Endometrial microvascular endothelial cells (primary cell): ENCODE measurements around the gene CDKN2B-AS1. TPM values are rescaled to one million over a fixed set of nuclear protein-coding genes. Genes with fewer than 3 reads are reported as not detected.

Source experiments
- in situ Hi-C: cut with HindIII; loops from 2 replicates; pipeline ENCODE4 v1.10.0; 2017; ENCODE audit warnings: low sequenced_read_pairs, low pct_unique_long_range_greater_than_20kb; ENCODE audit errors: inconsistent ontology term
- total RNA-seq: library from RNA; depleted of rRNA; stranded (reverse); fragments of >200 nt; gene quantifications from one replicate; pipeline ENCODE4 v1.2.3, GENCODE V29; 2015; ENCODE audit errors: inconsistent ontology term

Gene CDKN2B-AS1
- total RNA-seq, 1 donor from 2014 or later, result 3.3 TPM

DNA sequence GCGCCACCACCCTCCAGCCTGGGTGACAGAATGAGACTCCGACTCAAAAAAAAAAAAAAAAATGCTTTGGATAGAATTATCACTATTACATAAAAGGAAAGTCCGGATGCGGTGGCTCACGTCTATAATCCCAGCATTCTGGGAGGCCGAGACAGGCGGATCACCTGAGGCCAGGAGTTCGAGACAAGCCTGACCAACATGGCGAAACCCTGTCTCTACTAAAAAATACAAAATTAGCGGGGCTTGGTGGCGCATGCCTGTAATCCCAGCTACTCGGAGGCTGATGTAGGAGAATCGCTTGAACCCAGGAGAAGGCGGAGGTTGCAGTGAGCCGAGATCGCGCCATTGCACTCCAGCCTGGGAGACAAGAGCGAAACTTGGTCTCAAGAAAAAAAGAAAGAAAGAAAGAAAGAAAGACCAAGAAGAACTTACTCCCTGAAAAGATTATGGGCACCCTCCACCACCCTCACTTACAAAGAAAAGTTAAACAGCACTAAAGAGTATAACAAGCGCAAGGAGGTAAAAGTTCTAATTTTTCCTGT, 18.2 kb upstream of the CDKN2B-AS1 start:
- in situ Hi-C loops, result no loop called here

DNA sequence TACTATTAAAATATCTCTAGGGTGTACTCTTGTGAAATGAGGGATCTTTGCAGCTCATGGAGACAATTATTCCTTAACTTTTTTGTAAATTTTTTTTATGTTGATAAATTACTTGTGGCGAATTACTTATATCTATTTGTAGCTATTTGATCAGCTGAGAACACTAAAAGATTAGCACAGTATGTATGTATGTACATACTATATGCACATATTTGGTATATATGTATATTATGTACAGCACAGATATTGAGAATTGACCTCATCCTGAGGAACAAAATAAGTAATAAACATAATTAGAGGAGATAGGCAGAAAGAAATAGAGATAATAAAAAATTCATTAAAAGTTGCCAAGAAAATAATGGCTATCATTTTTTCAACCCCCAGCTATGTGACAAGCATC, 12.2 kb upstream of the CDKN2B-AS1 start:
- in situ Hi-C loops, result no loop called here

DNA sequence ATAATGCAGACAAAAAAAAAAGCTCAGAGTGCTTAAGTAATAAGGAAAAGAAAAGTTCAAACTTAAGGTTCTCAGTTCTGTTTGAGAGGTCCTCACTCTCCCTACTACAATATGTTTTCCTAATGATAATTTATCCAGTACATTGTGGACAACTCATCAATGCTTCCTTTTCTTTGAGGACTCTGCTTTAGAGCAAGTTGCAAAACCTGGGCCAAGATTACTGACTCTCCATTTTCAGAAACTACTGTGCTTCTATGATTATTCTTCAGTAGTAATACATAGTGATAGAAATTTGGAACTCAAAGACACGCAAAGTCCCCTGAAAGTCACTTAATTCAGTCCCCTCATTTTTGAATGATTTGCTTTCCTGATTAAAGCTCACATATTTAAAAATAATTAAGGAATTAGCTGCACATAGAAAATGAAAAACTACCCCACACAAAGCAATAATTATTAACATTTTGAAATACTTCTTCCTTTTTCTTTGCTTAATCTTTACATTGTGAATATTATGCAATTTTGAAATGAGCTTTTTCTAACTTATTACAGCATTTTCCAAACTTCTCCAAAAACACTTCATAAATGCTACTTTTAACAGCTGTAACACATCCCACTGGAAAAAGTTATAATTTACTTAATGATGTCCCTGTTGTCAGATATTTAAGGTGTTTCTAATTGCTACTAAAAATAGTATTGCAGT, 11.6 kb upstream of the CDKN2B-AS1 start:
- in situ Hi-C loops, result no loop called here

DNA sequence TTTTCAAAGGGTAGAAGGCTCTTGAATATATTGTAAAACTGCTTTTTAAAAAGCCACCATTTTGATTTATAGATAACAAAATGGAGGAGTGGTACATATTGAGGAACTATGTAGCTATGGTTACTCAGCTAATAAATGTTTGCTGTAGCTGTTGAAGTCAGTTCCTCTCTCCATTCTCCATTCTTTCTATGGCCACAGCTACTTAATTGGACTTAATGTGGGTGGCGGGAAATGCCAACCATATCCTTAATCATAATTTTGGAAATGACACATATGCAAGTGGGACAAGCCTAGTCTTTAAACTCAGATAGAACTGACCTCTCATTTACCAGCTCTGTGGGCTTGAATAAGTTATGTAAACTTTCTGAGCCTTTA, 11.0 kb upstream of the CDKN2B-AS1 start:
- in situ Hi-C loops, result no loop called here

DNA sequence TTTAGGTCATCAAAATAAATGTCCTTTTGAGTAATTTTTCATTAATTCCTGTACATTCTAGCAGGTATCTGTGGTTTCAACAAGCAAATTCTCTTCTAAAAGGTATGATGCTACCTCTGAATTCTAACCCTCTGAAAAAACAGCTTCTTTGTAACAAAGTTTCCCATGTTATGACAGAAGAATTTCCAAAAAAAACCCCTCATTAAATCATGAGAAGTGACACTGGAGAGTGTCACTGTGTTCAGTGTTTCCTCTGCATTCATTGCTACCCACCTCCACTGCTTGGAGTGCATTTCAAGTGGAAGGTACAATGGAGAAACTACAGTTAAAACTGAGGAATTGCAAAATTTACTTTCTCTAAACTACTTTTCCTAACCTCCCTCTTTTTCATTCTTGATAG, 10.5 kb upstream of the CDKN2B-AS1 start:
- in situ Hi-C loops, result no loop called here

DNA sequence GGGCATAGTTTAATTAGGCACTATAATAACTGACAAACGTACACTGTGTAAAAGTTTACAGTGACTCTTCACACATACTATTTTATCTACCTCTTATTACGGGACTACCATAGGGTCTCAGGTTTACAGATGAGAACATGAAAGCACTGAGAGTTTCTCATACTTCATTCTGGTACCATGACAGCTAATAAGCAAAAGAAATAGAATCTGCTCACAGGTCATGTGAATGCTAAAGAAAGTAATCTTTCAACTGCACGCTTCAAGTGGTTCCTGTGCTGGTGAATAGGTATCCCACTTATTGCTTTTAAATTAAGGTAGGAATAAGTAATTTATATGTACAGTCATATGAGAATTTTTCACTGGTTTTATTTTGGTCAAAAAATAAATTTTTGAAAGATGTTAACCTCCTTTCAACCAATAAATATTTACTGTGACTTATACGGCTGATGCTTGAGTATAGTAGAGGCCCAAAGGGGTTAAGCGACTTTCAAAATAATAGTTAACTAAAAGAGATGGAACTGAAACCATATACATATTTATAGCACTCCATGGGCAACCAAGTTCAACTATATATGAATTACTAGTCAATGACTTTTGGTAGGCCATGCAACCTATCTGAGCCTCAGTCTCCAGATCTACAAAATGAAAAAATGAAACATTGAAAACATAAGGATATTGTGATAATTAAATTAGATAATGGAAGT, 8.5 kb upstream of the CDKN2B-AS1 start:
- in situ Hi-C loops, result no loop called here

DNA sequence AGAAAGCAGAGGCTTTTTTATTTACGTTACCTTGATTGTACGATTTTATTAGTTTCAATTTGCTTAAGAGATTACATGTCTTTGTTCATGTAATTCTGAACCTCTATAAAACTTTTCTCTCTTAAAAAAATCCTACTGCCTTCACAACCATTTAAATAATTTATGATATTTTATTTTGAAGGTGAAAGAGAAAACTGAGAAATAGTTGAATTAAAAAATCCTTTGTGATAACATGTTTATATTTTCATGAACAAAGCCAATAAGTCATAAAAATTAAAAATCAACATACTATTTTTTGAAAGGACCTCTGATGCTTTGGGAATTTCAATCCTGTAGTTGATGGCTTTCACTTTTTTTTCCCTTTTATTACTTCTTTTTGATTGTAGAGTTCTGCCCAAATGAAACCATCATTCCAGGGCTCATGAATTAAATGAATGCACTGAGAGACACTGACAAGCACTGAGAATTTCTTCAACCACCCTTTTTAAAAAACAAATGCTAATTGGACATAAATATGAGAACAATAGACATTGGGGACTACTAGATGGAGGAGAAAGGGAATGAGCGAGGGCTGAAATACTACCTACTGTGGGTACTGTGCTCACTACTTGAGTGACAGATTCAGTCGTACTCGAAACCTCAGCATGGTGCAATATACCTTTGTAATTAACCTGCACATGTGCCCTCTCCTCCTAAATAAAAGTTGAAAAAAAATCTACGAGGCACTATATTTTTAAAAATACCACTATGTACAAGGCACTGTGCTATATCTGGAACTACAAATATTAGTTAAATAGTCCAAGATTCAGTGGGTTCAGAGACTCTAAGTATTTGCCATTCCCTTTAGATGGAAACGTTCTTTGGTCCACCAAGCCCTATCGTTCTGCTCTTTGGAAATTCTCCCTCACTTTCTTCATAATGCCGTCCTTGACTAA, 6.3 kb upstream of the CDKN2B-AS1 start:
- in situ Hi-C loops, result no loop called here

DNA sequence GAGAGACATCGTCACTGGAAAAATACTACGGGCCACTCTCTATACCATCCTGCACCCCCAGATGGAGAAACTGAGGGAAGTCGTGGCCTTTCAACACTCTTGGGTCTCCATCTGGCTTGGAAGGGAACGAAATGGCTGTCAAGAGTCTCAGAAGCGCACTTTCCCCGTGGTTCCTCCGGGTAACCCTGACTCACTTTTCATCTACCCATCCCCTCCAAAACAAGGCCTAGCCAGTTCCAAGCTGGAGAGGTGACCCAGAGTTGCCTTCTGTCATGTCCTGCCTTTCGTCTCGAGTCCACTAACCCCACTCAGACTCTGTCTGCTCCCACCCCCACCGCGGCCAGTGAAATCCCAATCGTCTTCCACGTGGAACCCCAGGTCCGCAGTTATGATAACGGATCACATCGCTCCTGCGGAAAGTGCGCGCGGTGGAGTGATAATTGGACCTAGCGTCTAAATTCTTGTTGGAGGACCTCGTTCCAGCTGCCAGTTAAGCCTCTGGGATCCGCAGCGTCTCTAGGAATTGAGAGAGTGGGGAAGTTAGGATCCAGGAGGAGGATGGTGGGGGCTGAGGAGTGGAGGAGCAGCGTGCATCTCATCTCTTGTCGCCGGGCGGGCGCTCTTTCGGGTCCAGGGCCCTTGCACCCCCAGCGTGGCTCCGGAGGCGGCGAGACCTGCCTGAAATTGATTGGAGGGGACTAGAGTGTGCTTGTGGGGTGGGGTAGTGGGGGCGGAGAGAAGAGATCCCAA, 5.0 kb upstream of the CDKN2B-AS1 start:
- in situ Hi-C loops, result no loop called here

DNA sequence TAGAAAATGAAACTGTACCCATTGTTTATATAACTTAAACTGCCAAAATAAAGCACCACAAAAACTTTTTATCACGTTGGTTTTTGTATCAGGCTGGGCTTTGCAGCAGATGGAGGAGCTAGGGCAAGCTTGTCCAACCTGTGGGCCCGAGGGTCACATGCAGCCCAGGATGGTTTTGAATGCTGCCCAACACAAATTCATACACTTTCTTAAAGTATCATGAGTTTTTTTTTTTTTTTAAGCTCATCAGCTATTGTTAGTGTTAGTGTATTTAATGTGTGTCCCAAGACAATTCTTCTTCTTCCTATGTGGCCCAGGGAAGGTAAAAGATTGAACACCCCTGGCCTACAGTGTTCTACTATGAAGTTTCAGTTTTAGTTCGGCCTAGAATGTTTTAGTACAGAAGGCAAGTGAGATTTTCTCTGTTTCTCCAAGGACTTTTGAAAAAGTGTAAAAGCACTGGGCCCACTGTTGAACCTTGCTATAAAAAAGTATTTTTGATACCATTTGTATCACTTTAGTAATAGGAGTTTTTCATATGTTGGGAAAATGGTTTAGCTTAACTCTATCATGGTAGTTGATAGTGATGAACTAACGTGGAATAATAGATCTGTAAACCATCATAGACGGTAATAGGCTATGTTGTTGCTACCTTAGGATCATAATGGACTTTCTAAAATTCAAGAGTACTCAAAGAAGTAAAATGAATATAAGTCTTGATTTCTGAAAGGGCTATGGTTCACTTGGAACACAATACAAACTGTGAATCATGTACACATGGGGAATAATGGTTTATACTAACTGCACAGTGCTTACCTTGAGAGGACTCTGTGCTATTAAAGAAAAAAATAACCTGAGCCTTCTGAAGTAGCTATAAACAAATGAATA, 3.3 kb upstream of the CDKN2B-AS1 start:
- in situ Hi-C loops, result no loop called here

DNA sequence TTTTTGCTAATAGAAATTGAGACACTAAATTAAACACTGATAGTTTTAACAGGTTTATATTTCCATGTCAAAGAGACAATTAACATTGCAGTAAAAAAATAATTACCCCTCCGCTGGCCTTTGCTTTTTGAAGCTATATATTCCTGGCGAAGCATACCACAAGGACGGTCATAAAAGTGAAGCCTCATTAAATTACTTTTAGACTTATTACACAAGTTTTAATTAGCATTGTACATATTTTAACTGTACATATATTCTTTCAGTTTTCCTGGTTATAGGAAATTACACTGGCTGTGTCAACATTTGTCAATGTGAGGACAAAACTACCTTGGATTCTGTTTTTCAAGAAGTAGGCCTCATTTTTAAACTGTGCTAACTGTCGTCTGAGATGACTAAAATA, 1.6 kb upstream of the CDKN2B-AS1 start:
- in situ Hi-C loops, result no loop called here

DNA sequence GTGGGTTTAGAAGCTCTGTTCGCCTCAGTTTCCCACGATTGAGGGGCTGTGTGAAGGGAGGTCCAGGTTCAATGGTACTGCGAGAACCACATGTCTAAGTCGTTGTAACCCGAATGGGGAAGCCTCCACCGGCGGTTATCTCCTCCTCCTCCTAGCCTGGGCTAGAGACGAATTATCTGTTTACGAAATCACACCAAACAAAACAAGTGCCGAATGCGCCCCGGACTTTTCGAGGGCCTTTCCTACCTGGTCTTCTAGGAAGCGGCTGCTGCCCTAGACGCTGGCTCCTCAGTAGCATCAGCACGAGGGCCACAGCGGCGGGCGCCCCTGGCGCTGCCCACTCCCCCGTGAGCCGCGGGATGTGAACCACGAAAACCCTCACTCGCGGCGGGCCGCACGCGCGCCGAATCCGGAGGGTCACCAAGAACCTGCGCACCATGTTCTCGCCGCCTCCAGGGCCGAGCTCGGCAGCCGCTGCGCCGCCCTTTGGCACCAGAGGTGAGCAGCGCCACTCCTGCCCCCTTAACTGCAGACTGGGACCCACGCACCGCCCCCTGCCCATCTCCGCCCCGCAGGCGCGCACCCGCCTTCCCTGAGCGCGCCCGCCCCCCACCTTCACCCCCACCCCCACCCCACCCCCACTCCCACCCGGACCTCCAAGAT, 567 bp upstream of the CDKN2B-AS1 start, which contains the start of gene CDKN2A:
TSS of gene CDKN2A (minus strand) at position 500 of the 663 bp plus-strand sequence.
- in situ Hi-C loops, result no loop called here

DNA sequence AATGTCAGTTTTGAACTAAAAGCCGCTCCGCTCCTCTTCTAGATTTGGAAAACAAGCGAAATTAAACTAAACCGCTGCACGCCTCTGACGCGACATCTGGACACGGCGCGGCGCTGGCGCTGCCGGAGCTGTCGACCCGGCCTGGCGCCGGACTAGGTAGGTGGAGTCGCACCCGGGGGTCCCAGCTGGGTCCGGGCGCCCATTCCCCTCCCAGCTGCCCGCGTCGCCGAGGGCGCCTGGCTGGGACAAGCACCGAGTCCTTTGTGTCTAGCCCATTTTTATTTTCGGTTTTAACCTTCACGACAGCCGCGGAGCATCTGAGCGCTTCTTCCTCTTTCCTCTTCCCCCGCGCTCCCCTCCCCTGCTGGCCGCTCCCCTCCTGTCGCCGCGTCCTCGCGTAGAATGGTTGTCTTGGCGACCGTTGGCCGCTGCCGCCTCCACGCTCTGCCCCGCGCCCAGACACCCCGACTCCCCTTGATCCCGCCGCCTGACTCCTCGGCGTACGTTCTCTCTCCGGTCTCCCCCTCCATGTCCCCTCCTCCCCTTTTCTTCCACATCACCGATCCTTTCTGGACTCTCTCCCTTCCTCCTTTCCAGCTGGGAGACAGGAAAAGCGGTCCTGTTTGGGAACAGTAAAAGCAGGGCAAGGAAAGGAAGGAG, 545 bp downstream of the CDKN2B-AS1 start:
- in situ Hi-C loops, result no loop called here

DNA sequence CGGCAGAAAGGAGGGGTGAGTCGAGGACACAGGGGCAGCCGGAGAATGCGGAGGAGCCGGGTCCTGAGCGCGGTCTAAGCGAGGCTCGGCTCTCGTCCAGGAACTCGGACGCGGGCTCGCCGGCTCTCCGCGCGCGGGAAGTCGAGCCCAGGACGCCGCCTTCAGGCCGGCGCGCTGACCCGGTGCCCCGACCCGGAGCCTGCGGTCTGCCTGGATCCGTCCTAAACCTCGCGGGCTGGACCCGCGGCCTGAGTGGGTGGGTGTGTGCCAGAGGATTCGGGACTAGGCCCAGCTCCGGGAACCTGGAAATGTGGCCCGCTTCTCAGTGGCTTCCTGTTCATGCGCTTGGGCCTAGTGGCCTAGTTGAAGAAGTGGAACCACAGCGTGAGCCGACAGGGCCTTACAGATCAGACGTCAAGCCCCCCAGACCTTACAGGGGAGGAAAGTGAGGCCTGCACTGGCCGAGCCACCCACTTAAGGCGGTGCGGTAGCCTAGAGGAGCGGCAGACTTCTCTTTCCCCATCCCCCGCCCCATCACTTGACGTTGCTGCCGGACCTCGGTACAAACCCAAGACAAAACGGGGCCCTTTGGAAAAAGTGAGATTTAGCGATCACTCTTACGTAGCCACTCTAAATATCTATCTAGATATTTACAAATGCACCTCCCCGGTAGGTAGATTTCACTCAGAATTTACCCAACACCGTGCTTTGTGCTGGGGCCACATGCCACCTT, 1.2 kb downstream of the CDKN2B-AS1 start:
- in situ Hi-C loops, result no loop called here

DNA sequence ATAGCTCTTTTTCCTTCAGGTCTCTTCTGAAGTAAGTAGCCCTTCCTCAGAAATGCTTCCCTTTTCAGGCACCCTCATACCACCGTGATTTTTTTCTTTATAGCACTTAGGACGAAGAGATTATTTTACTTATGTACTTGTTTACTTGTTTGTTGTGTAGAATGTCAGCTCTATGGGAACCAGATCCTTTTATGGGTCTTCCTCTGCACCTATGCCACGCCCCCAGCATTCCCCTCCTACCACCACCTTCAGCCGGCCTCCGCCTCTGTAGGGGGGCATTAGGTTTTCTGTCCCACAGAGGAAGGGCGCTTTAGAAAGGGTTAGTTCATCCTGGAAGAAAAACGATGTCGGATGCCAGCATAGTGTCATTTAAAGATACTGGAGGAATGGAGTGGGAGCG, 1.8 kb downstream of the CDKN2B-AS1 start:
- in situ Hi-C loops, result no loop called here

DNA sequence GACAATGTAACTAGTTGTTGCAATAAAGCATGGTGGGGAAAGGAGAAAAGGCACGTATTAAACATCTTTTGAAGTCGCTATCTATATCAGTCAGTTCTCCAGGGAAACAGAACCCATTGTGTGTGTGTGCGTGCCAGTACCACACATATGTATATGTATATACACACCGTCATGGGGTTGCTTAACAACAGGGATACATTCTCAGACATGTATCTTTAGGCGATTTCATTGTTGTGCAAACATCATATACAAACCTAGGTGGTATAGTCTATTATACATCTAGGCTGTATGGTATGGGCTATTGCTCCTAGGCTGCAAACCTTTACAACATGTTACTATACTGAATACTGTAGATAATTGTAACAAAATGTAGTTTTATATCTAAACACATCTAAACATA, 2.3 kb downstream of the CDKN2B-AS1 start:
- in situ Hi-C loops, result no loop called here

DNA sequence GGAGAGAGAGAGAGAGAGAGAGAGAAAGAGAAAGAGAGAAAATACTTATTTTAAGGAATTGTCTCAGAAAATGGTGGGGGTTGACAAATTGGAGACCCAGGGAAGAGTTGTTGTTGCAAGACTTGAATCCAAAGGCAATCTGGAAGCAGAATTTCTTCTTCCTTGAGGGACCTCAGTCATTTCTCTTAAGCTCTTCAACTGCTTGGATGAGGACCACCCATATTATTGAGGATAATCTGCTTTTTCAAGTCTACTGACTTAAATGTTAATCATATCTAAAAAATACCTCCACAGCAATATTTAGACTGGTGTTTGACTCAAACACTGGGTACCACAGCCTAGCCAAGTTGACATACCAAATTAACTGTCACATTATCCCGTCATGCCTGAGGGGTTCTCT, 2.9 kb downstream of the CDKN2B-AS1 start:
- in situ Hi-C loops, result no loop called here
